Testis (tissue), 3 donors: ENCODE results near the gene PCDHB5. TPM values are rescaled to one million over a fixed set of nuclear protein-coding genes. Genes with fewer than 3 reads are reported as not detected.
"Not testable (repeated sequence)": the region's sequence is repeated elsewhere in the genome, so short reads cannot be mapped to it uniquely, and the experiment has no call there.

ENCODE experiments used
- DNase-seq: peaks from one replicate; pipeline ENCODE4 v3.0.0-alpha.2; 2019
- H3K27ac ChIP-seq, 2 donors: fragments of 200-600 bp; sonication (generic); one replicate each; pipeline ENCODE4 v1.5.1; 2019
- H3K27me3 ChIP-seq: fragments of 200-600 bp; sonication (generic); one replicate; pipeline ENCODE4 v1.5.1; 2019
- H3K36me3 ChIP-seq: fragments of 200-600 bp; sonication (generic); one replicate; pipeline ENCODE4 v1.5.1; 2017; ENCODE audit warnings: low read depth; ENCODE audit errors: missing control alignments
- H3K4me1 ChIP-seq: fragments of 200-600 bp; sonication (generic); one replicate; pipeline ENCODE4 v1.5.1; 2019
- H3K4me3 ChIP-seq, 2 donors: fragments of 200-600 bp; sonication (generic); one replicate each; pipeline ENCODE4 v1.5.1; 2017 to 2019
- H3K9me3 ChIP-seq: fragments of 200-600 bp; sonication (generic); one replicate; pipeline ENCODE4 v1.5.1; 2017
- POLR2A ChIP-seq: fragments of 450-650 bp; IDR thresholded peaks from one replicate; pipeline ENCODE4 v1.6.1; 2017; ENCODE audit warnings: antibody characterized with exemption, mild to moderate bottlenecking, moderate library complexity
- WGBS, 2 donors: methylation state at CpG; one replicate each; pipeline ENCODE4 v1.1.5; 2018; 5-methylcytosine and 5-hydroxymethylcytosine counted together
- intact Hi-C: fragments of 100-400 bp; cut with DNase I; formaldehyde crosslinking; loops from one replicate; pipeline ENCODE4 v1.15.1; 2023; ENCODE audit warnings: low total_unique reads
- polyA plus RNA-seq: library from polyadenylated mRNA; stranded (reverse); fragments of 350-450 nt; fragmentation: Illumina TruSeq; extraction: RNeasy Lipid Tissue Mini Kit (QIAGEN cat#74804); gene quantifications from one replicate; pipeline ENCODE4 v1.2.3, GENCODE V29; 2014; ENCODE audit warnings: low read depth, low replicate concordance; ENCODE audit not compliant: insufficient read depth
- total RNA-seq, 2 donors: library from RNA; depleted of rRNA; stranded (reverse); fragments of >200 nt; gene quantifications; one replicate each; pipeline ENCODE4 v1.2.3, GENCODE V29; 2016
- TF ChIP-seq, protein P1 (sequence below), 3 experiments: fragments of 450-650 bp in 2 of 3; fragments of 200-600 bp in 1 of 3; sonication (generic) in 1 of 3; IDR thresholded peaks; one replicate each; pipeline ENCODE4 v1.5.1; 2016 to 2019; ENCODE audit warnings: antibody characterized with exemption in 3 of 3, mild to moderate bottlenecking in 2 of 3, moderate library complexity in 1 of 3

Gene PCDHB5
- total and polyA plus RNA-seq, 3 donors from 2014 or later: 5.5 to 11.7 (median 10.5) TPM

DNA sequence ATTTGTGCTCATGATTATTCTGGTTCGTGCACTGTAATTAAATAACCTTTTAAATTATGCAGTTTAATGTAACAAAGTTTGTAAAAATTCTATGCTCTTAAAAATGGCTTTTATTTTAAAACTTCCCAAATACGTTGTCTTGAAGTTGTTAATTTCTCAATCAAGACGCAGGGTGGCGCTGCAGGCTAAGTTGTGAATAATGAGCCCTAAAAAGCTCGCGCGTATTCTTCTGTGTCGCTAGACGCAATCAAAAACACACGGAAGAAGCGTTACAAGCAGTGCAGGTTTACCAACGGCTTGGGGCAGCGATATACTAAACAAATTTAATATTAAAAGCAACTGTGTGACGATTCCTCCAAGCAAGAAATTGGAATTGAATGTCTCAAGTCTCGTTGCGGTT lies 13.4 kb upstream of the PCDHB5 start, which contains the start of gene PCDHB4:
PCDHB4 (plus strand) TSS at position 256 of the 400 bp plus-strand sequence. CDS start 181 bp downstream, outside the sequence.
- Histone ChIP-seq H3K27ac (no peak within 1 kb of the TSS), H3K9me3 (no peaks in the 10 kb centered on the region), H3K27me3 (no peaks in the 10 kb centered on the region), H3K36me3 (no peaks in the 10 kb centered on the region), H3K4me1 (no peaks in the 10 kb centered on the region), H3K4me3 (peak within 1 kb of the TSS; percentile 6 to 40)
- peak; percentile 67 for DNase-seq
- TF ChIP-seq POLR2A: no peak
- TF ChIP-seq, protein P1, sequence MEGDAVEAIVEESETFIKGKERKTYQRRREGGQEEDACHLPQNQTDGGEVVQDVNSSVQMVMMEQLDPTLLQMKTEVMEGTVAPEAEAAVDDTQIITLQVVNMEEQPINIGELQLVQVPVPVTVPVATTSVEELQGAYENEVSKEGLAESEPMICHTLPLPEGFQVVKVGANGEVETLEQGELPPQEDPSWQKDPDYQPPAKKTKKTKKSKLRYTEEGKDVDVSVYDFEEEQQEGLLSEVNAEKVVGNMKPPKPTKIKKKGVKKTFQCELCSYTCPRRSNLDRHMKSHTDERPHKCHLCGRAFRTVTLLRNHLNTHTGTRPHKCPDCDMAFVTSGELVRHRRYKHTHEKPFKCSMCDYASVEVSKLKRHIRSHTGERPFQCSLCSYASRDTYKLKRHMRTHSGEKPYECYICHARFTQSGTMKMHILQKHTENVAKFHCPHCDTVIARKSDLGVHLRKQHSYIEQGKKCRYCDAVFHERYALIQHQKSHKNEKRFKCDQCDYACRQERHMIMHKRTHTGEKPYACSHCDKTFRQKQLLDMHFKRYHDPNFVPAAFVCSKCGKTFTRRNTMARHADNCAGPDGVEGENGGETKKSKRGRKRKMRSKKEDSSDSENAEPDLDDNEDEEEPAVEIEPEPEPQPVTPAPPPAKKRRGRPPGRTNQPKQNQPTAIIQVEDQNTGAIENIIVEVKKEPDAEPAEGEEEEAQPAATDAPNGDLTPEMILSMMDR (IDR thresholded peaks at IDR 0.05): peak in 2 of 3 experiments; percentile 53 to 58
- intact Hi-C loops: no loop called here
- 12 to 13% methylated on average over 16 of the region's 16 CpGs for WGBS, 2 donors

DNA sequence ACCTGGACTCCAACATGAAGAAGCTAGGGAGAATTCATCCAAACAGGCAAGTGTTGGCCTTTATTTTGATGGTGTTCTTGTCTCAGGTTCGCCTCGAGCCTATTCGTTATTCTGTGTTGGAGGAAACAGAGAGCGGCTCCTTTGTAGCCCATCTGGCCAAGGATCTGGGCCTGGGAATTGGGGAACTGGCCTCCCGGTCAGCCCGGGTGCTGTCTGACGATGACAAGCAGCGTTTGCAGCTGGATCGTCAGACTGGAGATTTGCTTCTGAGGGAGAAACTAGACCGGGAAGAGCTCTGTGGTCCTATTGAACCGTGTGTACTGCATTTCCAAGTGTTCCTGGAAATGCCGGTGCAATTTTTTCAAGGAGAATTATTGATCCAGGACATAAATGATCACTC lies 13.0 kb upstream of the PCDHB5 start:
- 22 to 37% methylated on average over 12 of the region's 12 CpGs for WGBS, 2 donors
- peak overlapping the region; percentile 6 to 40 for H3K4me3 ChIP-seq
- no peaks in the 10 kb centered on the region for H3K36me3 ChIP-seq
- H3K4me1 ChIP-seq: no peaks in the 10 kb centered on the region
- H3K27me3 ChIP-seq: no peaks in the 10 kb centered on the region
- TF ChIP-seq POLR2A: no peak
- intact Hi-C loops: no loop called here
- no peak for DNase-seq
- no peak overlapping the region for H3K27ac ChIP-seq
- H3K9me3 ChIP-seq: no peaks in the 10 kb centered on the region

DNA sequence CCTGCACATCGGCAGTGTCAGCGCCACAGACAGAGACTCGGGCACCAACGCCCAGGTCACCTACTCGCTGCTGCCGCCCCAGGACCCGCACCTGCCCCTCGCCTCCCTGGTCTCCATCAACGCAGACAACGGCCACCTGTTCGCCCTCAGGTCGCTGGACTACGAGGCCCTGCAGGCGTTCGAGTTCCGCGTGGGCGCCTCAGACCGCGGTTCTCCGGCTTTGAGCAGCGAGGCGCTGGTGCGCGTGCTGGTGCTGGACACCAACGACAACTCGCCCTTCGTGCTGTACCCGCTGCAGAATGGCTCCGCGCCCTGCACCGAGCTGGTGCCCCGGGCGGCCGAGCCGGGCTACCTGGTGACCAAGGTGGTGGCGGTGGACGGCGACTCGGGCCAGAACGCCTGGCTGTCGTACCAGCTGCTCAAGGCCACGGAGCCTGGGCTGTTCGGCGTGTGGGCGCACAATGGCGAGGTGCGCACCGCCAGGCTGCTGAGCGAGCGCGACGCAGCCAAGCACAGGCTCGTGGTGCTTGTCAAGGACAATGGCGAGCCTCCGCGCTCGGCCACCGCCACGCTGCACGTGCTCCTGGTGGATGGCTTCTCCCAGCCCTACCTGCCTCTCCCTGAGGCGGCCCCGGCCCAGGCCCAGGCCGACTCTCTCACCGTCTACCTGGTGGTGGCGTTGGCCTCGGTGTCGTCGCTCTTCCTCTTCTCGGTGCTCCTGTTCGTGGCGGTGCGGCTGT lies 11.4 kb upstream of the PCDHB5 start:
- H3K4me3 ChIP-seq, H3K4me1 ChIP-seq, H3K36me3 ChIP-seq, H3K27me3 ChIP-seq, DNase-seq, H3K9me3 ChIP-seq, H3K27ac ChIP-seq, intact Hi-C loops: not testable (repeated sequence)
- WGBS, 2 donors: 14 to 25% methylated on average over 16 to 21 of the region's 73 CpGs

DNA sequence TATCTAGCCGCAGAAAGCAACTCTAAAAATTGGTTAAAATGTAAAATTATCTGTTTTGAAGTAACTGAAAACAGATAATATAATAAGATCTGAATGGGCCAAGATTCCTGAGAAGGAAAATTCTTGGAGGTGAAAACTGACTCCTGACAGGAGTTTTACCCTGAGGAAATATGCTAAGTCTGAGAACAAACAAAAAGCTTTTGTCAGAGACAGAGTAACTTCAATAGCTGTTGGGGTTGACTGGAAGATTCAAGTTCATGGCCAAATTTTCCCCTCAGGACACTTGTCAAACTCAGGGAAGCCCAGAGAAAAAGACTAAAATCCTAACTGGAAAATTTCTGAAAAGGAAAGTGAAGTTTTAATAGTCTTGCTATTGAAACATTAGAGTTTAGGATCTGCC lies 7.7 kb upstream of the PCDHB5 start:
- no peaks in the 10 kb centered on the region for H3K4me1 ChIP-seq
- no peaks in the 10 kb centered on the region for H3K36me3 ChIP-seq
- H3K9me3 ChIP-seq: no peaks in the 10 kb centered on the region
- H3K27ac ChIP-seq: no peak overlapping the region
- TF ChIP-seq POLR2A: no peak
- TF ChIP-seq, protein P1 (IDR thresholded peaks at IDR 0.05): no peak
- H3K4me3 ChIP-seq: no peak overlapping the region
- DNase-seq: no peak
- 63 to 86% methylated on average over 1 of the region's 1 CpG for WGBS, 2 donors
- intact Hi-C loops: no loop called here
- H3K27me3 ChIP-seq: no peaks in the 10 kb centered on the region

DNA sequence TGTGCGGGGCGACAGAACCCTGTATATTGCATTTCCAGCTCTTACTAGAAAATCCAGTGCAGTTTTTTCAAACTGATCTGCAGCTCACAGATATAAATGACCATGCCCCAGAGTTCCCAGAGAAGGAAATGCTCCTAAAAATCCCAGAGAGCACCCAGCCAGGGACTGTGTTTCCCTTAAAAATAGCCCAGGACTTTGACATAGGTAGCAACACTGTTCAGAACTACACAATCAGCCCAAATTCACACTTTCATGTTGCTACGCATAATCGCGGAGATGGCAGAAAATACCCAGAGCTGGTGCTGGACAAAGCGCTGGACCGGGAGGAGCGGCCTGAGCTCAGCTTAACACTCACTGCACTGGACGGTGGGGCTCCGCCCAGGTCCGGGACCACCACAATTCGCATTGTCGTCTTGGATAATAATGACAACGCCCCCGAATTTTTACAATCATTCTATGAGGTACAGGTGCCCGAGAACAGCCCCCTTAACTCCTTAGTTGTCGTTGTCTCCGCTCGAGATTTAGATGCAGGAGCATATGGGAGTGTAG lies 786 bp downstream of the PCDHB5 start:
- H3K27me3 ChIP-seq: no peaks in the 10 kb centered on the region
- intact Hi-C loops: no loop called here
- 26 to 41% methylated on average over 19 of the region's 19 CpGs for WGBS, 2 donors
- no peaks in the 10 kb centered on the region for H3K36me3 ChIP-seq
- H3K9me3 ChIP-seq: no peaks in the 10 kb centered on the region
- H3K4me1 ChIP-seq: peaks cover 3% of the 10 kb centered on the region
- no peak overlapping the region for H3K27ac ChIP-seq
- no peak for TF ChIP-seq POLR2A
- TF ChIP-seq, protein P1 (IDR thresholded peaks at IDR 0.05): no peak
- no peak for DNase-seq
- H3K4me3 ChIP-seq: peak overlapping the region; percentile 57

DNA sequence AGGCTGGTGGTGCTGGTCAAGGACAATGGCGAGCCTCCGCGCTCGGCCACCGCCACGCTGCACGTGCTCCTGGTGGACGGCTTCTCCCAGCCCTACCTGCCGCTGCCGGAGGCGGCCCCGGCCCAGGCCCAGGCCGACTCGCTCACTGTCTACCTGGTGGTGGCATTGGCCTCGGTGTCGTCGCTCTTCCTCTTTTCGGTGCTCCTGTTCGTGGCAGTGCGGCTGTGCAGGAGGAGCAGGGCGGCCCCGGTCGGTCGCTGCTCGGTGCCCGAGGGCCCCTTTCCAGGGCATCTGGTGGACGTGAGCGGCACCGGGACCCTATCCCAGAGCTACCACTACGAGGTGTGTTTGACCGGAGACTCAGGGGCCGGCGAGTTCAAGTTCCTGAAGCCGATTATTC lies 2.3 kb downstream of the PCDHB5 start:
- H3K9me3 ChIP-seq, H3K27me3 ChIP-seq, H3K27ac ChIP-seq, H3K4me1 ChIP-seq, DNase-seq, intact Hi-C loops, H3K36me3 ChIP-seq: not testable (repeated sequence)
- 39 to 49% methylated on average over 26 to 33 of the region's 34 CpGs for WGBS, 2 donors
- peak overlapping the region in 1 of 2 donors; percentile 57 for H3K4me3 ChIP-seq
